GM12875 (cell line): Measurements from ENCODE around the gene GADD45A.
"Not testable (repeated sequence)": the region's sequence is repeated elsewhere in the genome, so short reads cannot be mapped to it uniquely, and the experiment has no call there.

Source experiments
- H3K4me3 ChIP-seq: one replicate; pipeline ENCODE4 v1.5.1; 2011; ENCODE audit warnings: low read depth, low read length, control low read depth
- TF ChIP-seq, protein P1 (sequence below): IDR thresholded peaks from 2 replicates; pipeline ENCODE4 v1.5.1; 2011; ENCODE audit warnings: low read depth, mild to moderate bottlenecking, control low read depth, inconsistent platforms, low read length, moderate library complexity, borderline replicate concordance; ENCODE audit not compliant: insufficient read depth

Gene GADD45A

DNA sequence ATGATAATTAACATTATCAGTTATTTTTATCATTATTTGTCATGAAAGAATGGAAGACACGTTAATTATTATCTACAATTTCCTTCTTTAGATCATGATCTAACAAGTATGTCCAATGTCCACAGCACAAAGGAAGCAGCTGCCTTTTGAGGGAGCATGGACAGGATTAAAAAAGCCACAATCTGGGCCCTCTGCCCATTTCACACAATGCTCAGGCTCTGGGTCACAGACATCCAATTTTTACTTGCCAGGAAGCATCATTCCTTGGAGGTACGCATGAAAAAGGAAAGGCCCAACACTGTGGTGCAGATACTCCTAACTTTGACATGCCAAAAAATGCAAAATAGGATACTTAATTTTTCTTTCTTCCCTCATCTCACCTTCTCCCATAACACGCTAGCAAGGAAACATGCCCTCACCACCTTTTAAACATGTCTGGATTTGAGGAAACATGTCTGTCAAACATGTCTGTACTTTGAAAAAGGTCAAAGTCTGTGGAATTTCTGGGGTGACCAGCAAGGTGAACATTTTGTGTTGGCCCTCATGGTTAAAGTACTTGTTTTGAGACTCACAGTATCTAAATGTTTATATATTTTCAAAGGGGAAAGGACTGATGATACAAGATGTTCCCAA lies 40.0 kb downstream of the GADD45A start:
- TF ChIP-seq, protein P1, sequence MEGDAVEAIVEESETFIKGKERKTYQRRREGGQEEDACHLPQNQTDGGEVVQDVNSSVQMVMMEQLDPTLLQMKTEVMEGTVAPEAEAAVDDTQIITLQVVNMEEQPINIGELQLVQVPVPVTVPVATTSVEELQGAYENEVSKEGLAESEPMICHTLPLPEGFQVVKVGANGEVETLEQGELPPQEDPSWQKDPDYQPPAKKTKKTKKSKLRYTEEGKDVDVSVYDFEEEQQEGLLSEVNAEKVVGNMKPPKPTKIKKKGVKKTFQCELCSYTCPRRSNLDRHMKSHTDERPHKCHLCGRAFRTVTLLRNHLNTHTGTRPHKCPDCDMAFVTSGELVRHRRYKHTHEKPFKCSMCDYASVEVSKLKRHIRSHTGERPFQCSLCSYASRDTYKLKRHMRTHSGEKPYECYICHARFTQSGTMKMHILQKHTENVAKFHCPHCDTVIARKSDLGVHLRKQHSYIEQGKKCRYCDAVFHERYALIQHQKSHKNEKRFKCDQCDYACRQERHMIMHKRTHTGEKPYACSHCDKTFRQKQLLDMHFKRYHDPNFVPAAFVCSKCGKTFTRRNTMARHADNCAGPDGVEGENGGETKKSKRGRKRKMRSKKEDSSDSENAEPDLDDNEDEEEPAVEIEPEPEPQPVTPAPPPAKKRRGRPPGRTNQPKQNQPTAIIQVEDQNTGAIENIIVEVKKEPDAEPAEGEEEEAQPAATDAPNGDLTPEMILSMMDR, result no peak
- H3K4me3 ChIP-seq, result no peak overlapping the region

DNA sequence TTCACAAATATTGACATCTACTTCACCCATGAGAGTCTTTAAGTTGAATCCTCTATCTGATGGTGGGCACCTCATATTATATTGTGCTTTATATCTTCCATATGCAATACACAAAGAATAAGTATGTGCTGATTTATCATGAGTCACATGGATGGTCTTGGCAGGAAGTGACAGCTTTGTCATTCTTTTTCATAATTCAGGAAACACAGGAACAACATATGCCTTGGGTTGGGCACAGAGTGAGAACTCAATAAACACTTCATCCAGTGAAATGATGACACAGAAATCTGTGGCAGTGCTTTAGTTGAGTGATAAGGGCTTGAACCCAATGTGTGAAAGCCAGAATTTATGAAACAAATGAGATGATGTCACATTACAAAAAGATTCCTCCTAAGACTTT lies 41.2 kb downstream of the GADD45A start:
- TF ChIP-seq, protein P1, result no peak
- no peak overlapping the region for H3K4me3 ChIP-seq

DNA sequence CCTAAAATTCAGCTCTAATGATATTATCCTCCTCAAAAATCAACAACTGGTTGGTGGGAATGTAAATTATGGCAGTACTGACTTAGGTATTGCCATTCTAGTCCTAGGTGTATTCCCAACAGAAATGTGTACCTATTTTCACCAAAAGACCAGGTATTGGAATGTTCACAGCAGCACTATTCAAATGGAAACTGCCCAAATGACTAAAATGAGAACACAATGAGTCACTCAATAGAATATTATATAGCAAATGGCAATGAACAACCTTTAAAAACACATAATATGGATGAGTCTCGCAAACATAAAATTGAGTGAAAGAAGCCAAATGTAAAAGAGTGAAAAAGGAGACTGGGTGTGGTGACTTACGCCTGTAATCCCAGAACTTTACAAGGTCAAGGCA lies 44.9 kb downstream of the GADD45A start:
- TF ChIP-seq, protein P1, result no peak

DNA sequence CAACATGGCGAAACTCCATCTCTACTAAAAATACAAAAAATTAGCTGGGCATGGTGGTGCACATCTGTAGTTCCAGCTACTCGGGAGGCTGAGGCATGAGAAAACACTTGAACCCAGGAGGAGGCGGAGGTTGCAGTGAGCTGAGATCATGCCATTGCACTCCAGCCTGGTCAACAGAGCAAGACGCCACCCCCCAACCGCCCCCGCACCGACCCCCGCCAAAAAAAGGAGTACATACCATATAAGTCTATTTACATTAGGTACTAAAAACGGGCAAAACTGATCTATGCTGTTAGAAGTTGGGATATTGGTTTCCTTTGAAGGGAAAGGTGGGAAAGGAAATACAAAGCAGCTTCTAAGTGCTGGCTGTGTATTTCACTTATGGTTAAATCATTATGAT lies 45.3 kb downstream of the GADD45A start:
- H3K4me3 ChIP-seq, result not testable (repeated sequence)

More for the DNA sequence above, 44.9 kb downstream of the GADD45A start:
- no peak overlapping the region for H3K4me3 ChIP-seq

DNA sequence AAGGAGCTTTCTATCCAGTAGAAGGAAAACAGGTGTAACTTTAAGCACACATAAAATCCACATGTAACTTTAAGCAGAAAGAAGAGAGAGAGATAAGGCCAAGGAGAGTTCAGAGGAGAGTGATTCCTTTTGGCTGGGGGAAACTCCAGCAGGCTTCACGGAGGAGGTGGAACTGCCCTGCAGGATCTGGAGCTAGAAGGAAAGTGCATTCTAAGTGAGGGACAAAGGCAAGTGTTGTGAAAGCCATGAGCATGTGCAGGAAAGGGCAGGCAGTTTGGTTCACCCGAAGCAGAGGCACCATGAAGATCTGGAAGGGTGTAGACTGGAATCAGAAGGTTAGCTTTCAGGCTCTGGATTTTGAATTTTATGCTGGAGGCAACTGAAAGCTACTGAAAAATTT lies 46.3 kb downstream of the GADD45A start:
- H3K4me3 ChIP-seq, result no peak overlapping the region
- TF ChIP-seq, protein P1, result no peak

DNA sequence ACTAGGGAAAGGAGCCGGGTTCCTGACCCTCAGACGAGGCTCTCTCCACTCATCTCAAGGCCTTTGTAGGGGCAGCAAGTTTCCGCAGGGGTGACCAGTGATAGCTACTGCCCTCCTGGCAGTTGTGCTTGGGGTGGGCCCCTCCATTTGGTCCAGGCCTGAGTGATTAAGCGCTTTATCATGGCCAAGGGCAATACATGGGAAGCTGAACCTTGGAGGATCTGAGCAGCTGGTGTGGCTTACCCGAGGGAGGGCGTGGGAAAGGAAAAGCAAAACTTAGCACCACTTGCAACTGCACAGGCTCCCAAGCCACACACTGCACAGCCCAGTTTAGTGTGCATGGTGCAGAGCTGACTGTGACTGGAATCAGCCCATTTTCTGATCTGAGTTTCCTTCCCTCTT lies 47.8 kb downstream of the GADD45A start:
- H3K4me3 ChIP-seq, result no peak overlapping the region
- TF ChIP-seq, protein P1, result no peak

DNA sequence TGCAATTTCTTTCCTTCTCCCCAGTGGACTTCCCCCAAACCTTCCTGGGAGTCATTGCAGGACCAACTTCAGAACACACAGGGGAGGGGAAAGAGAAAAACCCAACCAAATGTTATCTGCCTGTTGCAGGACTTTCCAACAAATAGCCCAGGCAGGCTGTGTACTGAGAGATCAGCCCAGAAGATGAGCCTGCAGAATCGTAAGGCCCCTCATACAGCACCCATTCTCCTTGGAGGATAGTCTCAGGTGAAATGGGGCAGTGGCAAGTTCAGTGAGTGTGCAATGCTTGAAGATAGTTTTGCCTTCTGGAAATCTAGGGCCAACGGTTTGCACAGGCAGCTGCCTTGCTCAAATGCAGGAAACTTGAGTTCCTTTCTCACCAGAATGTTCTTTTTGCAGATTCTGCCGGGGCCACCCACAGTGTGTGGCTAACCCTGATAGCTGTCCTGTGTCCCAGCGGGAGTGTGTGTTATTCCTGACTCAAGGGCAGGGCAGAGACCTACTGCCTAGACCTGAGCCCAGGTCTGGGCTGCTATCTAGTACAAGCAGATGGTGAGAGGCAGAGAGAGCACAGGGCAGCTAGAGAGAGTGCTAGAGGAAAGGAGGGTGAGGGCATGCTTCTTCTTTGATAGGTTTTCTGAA lies 48.8 kb downstream of the GADD45A start:
- no peak overlapping the region for H3K4me3 ChIP-seq
- TF ChIP-seq, protein P1, result no peak
